ENCODE results near the gene VARS2.
"Not testable (repeated sequence)": the region's sequence is repeated elsewhere in the genome, so short reads cannot be mapped to it uniquely, and the experiment has no call there.

The VARS2 gene

DNA sequence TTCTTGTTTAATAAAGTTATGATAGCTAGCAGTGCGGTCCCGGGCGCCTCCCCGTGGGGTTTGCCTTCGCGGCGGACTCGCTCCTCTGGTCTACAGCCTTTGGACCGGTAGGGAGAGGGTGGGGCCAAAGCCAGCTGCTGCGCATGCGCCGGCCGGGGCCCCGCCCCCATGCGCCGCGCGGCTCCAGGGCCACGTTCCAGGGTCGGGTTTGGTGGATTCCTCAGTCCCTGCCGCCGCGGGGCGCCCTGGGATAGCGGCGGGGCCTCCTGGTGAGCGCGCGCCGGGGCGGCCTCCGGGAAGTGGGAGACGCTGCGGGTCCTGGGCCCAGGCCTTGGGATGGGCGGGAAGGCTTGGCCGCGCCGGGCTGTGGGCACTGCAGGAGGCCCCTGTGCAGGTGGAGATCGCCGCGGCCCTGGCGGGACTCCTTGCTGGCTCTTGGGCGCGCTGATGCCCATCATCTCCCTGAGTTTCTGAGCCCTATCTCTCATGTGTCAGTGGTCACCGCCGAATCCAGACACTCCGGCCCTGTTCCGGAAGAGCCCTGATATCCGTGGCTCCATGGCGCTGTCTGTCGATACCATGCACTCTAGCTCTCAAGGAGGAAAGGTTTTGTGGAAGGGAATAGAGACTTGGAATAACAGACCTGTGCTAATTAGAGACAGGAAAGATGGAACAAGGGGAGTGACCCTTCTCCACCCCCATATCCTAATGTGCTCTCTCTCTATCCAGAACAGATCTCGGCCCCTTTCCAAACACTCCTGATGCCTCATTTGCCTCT is at the start of gene VARS2:
TSS of gene VARS2 (plus strand) at position 163 of the 778 bp plus-strand sequence. CDS start at position 762, 599 bp downstream.
- peak; percentile 55 to 98 (median 92) for DNase-seq

DNA sequence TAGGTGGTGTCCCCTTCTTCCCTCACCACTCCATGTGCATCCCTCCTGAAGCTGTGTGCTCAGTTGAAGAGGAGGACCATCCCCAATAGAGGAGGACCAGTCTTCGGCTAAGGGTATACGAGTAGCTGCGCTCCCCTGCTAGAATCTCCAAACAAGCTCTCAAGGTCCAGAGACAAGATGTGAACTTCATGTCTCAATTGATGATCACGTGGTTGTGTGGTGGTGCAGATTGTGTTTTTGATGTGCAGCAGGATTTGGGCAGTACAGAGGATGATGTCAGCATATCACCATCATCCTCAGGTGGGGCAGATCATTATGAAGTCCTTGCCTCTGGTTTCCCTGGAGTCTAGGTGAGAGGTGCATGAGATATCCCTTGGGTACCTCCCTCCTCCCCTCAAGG is 49.7 kb upstream of the VARS2 start:
- DNase-seq: no peak

DNA sequence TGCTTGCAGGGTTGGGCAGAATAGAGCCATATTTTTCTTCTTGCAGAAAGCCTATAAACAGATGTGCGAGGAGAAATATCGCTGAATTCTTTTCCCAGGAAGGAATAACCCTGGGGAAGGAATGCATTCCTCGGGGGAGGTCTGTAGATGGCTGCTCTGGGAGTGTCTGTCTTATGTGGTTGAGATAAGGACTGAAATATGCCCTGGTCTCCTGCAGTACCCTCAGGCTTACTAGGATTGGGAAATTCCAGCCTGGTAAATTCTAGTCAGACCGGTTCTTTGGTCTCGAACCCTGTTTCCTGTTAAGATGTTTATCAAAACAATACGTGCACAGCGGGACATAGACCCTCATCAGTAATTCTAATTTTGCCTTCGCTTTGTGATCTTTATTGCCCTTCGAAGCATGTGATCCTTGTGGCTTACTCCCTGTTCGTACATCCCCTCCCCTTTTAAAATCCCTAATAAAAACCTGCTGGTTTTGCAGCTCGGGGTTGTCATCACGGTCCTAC is 44.7 kb upstream of the VARS2 start:
- not testable (repeated sequence) for DNase-seq

DNA sequence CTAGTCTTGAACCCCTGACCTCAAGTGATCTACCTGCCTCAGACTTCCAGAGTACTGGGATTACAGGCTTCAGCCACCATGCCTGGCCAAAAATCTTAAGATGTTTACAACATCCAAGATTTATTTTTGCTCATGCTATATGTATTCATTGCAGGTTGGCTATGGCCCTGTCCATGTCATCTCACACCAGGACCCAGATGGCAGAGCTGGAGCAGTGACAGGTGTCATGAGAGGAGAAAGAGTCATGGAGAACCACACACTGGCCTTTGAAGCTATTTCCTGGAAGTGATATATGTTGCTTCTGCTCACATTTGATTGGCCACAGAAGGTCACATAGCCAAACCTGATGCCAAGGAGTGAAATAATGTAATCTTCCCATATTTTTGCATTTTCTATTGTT is 43.5 kb upstream of the VARS2 start:
- no peak for DNase-seq

DNA sequence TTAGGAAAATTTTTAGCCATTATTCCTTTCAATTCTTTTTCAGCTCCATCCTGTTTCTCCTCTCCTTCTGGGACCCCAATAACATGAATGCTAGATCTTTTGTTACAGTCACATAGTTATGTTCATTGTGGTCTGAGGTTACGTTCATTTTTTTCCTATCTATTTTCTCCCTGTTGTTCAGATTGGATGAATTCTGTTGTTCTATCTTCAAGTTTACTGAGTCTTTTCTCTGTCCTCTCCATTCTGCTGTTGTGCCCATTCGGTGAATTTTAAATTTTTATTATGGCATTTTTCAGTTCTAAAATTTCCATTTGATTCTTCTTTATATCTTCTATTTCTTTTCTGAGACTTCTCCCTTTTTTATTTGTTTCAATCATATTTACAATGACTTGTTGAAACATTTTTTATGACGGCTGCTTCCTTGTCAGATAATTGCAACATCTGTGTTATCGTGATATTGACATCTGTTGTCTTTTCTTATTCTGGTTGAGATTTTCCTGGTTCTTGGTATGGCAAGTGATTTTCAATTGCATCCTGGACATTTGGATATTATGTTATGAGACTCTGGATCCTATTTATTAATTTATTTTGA is 42.4 kb upstream of the VARS2 start:
- no peak for DNase-seq

- no peak for DNase-seq
Measured at GRCh38 chr6:30873137-30873640, 40.8 kb upstream of the VARS2 start.

DNA sequence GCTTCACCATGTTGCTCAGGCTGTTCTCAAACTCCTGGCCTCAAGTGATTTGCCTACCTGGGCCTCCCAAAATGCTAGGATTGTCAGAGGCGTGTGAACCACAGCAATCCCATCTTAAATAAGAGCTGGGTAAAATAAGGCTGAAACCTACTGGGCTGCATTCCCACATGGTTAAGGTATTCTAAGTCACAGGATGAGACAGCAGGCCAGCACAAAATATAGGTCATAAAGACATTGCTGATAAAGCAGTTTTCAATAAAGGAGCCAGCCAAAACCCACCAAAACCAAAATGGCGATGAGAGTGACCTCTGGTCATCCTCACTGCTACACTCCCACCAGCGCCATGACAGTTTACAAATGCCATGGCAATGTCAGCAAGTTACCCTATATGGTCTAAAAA is 40.2 kb upstream of the VARS2 start:
- DNase-seq: not testable (repeated sequence)

GRCh38 chr6:30875244-30876038 is 38.6 kb upstream of the VARS2 start:
- no peak for DNase-seq

- DNase-seq: peak in 4 of 58 donors; percentile 2 to 25 (median 8)
Measured at GRCh38 chr6:30876039-30876730, 37.9 kb upstream of the VARS2 start.

DNA sequence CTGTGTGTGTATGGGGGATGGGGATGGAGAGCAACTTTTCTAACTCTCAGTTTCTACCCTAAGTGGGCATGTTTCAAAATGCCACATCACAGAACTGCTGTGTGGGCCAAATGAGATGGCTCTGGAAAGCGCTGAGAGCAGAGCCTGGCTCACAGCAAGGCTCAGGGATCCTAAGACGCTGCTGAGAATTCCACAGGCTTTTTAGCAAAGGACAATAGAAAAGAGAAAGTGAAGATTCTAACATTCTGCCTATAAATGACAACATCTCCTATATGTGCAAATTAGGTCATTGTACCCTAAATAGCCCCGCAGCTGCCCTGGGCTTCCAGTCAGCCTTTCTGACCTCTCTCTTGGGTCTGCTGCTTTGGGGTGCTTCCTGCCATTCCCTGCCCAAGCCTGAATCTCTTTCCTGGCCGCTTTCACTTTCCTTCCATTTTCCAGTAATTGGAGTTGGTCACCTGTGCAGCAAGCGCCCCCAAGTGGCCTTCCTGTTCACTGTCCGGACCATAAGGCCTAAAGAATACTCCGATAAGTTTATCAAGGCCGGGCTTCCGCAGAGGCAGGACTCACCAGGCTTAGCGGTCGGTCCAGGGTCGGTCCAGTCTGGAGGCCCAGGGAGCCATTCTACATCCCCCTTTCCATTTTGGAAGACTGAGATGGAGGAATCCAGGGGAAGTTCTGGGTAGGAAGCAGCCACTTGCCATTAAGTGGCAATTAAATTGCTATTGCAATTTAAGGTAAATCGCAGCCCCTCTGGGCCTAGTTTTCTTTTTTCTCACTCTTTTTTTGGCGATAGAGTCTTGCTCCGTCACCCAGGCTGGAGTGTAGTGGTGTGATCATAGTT is 36.4 kb upstream of the VARS2 start:
- peak in 55 of 58 donors; percentile 41 to 93 (median 76) for DNase-seq

DNA sequence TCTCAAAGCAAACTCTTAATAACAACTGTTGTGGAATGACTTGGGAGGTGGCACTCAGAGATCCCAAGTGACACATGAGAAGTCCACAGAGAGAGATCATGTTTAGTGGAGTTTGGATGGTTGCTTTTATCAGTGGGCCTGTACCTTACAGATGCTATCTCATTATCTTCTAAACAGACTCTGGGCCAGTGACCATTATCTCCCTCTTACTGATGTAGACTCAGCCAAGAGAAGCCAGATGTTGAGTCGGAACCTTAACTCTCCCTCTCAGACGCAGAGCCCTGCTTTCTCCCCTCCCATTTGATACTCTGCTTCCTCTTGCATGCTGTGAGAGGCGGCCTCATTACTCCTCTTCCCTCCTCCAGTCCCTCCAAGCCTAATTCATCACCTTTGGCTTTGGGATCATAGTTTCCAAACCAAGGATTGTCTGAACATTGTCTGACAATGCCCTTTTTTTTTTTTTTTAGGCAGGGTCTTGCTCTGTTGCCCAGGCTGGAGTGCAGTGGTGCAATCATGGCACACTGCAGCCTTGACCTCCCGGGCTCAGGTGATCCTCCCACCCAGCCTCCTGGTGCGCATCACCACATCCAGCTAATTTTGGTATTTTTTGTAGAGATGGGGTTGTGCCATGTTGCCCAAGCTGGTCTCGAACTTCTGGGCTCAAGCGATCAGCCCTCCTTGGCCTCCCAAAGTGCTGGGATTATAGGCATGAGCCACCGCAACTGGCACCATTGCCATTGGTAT is 34.2 kb upstream of the VARS2 start:
- no peak for DNase-seq

DNA sequence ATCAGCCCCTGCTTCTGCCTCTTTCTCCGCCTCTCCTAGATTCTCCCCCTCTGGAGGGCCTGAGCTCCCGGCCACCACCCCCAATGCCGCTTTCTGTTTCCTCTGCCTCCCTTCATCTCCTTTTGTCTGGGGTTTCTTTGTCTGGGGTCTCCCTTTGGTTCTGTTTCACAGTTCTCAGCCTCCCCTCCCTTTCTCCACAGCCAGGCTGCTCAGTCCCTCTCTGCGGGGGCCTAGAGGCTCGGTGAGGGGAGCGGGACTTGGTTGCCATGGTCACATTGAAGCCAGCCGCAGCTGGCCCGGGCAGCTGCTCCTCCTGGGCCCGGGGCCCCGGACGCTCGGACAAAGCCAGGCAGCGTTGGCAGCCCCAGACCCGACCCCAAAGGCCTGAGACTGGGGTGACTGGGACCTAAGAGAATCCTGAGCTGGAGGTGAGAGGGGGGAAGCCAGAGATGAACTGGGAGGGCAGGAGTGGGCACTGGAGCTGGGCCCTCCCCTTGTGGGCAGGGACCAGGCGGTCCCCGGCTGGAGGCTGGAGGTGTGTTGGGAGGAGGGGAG is 33.3 kb upstream of the VARS2 start:
- DNase-seq: peak in 44 of 58 donors; percentile 13 to 73 (median 48)

DNA sequence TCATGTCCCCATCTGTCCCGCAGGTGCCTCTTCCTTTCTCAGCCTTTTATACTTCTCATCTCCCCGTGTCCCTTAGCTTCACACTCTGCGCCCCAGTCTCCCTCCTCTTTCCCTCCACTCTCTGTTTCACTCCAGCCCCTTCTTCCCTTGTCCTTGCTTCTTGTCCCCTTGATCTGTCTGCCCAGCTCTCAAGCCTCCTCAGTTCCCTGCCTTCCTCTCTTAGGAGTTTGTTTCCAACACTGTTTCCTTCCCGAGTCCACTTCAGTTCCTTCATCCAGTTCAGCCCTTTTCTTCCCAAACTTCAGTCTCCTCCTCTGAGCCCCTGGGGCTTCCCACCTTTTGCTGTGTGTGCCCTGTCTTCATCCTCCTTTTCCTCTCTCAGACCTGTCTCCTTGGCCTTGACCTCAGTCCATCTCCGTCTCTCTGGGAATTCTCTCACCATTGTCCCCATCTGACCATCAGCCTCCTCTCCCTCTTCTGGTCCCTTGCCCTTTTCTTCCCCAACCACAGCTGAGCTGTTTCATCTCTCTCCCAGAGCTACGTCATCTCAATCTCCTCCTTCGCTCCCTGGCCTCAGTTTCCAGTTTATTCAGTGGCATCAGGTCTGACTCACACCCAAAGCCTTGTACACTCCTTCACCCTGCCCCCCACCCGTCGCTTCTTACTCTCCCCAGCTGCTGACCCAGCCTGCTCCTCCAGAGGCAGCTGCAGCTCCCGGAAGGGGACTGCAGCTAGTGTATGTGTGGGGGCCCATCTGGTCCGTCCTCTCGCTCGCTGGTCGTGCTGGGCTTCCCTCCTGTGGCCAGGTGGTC is 32.4 kb upstream of the VARS2 start:
- peak in 26 of 58 donors; percentile 8 to 60 (median 22) for DNase-seq

DNA sequence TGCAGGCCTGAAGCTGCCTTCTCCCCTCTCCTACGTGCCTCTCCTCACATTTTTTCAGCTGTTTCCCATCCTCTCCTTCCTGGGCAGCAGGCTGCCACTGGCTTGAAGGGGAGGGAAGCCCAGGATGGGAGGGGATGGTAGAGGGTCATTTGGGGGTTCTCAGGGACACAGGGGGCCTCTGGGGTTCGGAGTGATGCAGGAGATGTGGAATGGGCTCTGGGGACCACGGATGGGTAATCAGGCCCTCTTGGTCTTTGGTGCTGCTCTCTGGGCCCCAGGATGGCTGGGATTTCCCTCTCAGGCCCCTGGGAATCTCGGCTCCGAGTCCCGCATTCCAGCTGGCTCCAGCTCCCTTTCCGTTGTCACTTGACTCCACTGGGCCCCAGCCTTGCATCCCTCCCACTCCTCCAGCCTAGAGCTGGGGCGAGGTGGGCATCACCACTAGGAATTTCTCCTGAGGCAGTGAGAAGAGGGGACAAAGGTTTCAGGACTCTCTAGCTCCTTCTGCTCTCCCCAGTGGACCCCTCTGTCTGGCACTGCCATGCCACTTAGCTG is 31.8 kb upstream of the VARS2 start:
- DNase-seq: peak in 6 of 58 donors; percentile 9 to 48 (median 32)

GRCh38 chr6:30882759-30883684 is 31.0 kb upstream of the VARS2 start:
- DNase-seq: peak in 10 of 58 donors; percentile 9 to 51 (median 38)

Data from anterior cingulate cortex (tissue), 58 donors.